ENCODE results near the gene PRRT2. TPM values are rescaled to one million over a fixed set of nuclear protein-coding genes. Genes with fewer than 3 reads are reported as not detected.

The PRRT2 gene
- total RNA-seq, 1 donor: 1.4 TPM

DNA sequence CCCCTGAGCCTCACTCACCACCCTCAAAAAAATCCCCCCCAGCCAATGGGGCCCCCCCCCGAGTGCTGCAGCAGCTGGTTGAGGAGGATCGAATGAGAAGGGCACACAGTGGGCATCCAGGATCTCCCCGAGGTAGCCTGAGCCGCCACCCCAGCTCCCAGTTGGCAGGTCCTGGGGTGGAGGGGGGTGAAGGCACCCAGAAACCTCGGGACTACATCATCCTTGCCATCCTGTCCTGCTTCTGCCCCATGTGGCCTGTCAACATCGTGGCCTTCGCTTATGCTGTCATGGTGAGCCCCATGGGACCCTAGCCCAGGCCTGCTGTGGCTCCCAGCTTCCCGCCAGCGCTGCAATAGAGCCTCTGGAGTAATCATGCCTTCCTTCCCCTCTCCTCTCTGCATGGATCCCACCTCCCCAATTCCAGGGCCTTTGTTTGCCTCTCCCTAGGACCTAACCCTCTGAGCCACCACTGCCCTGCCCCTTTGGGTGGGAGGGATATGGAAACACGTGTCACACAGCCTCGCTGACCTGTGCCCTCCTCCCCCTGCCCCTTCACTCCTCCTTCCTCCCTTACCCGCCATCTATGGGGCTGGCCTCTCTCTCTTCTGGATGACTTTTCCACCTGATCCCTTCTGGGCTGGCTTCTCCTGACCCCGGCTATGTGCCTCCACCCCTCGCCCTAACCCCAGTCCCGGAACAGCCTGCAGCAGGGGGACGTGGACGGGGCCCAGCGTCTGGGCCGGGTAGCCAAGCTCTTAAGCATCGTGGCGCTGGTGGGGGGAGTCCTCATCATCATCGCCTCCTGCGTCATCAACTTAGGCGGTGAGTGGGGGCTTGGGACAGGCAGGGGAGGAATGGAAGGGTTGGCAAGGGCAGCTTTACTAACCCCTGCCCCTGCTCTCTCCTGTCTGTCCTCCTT is 1.9 kb downstream of the PRRT2 start:
- H2AFZ ChIP-seq (ENCODE audit: low read length): no peak overlapping the region
- H3K4me2 ChIP-seq (ENCODE audit: insufficient read depth, low read length): no peak overlapping the region
- peaks cover 25% of the 10 kb centered on the region for H3K79me2 ChIP-seq (ENCODE audit: insufficient read depth, low read length)
- no peaks in the 10 kb centered on the region for H3K27me3 ChIP-seq (ENCODE audit: insufficient read depth, low read length)
- peaks cover 50% of the 10 kb centered on the region for H3K4me1 ChIP-seq (ENCODE audit: insufficient read depth, low read length)
- peak; percentile 73 for DNase-seq (ENCODE audit: insufficient read length, low spot score, missing footprints)
- peaks cover 20% of the 10 kb centered on the region for H3K36me3 ChIP-seq (ENCODE audit: insufficient read depth, low read length)
- no peak overlapping the region for H3K4me3 ChIP-seq (ENCODE audit: insufficient read depth, low read length)
- TF ChIP-seq, protein P1, sequence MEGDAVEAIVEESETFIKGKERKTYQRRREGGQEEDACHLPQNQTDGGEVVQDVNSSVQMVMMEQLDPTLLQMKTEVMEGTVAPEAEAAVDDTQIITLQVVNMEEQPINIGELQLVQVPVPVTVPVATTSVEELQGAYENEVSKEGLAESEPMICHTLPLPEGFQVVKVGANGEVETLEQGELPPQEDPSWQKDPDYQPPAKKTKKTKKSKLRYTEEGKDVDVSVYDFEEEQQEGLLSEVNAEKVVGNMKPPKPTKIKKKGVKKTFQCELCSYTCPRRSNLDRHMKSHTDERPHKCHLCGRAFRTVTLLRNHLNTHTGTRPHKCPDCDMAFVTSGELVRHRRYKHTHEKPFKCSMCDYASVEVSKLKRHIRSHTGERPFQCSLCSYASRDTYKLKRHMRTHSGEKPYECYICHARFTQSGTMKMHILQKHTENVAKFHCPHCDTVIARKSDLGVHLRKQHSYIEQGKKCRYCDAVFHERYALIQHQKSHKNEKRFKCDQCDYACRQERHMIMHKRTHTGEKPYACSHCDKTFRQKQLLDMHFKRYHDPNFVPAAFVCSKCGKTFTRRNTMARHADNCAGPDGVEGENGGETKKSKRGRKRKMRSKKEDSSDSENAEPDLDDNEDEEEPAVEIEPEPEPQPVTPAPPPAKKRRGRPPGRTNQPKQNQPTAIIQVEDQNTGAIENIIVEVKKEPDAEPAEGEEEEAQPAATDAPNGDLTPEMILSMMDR (IDR thresholded peaks at IDR 0.05; ENCODE audit: extremely low read depth, low read depth, low read length): no peak
- peaks cover 15% of the 10 kb centered on the region for H4K20me1 ChIP-seq (ENCODE audit: insufficient read depth, low read length)
- no peaks in the 10 kb centered on the region for H3K9me3 ChIP-seq (ENCODE audit: low read depth, low read length)
- H3K27ac ChIP-seq (ENCODE audit: low read depth, low read length): no peak overlapping the region

DNA sequence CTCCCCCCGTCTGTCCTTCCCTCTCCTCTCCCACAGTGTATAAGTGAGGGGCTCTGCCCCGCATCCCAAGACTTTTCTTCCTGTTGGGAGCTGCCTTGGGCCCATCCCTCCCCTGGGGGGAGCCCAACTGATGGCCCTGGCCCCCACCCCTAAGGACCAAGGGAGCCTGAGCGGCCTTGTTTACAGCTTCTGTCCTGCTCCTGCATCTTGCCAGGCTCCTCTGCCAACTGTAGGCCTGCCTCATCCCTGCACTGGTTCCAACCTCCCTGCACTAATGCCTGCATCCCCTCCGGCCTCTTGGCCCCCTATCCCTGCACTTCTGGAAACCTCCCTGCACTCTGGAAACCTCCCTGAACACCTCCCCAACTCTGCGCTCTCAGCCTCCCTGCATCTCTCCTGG is 2.6 kb downstream of the PRRT2 start:
- Histone ChIP-seq H3K9me3 (ENCODE audit: low read depth, low read length) (no peaks in the 10 kb centered on the region), H3K36me3 (ENCODE audit: insufficient read depth, low read length) (peaks cover 22% of the 10 kb centered on the region), H3K4me2 (ENCODE audit: insufficient read depth, low read length) (peak overlapping the region; percentile 79), H3K79me2 (ENCODE audit: insufficient read depth, low read length) (peaks cover 25% of the 10 kb centered on the region), H3K27me3 (ENCODE audit: insufficient read depth, low read length) (no peaks in the 10 kb centered on the region), H2AFZ (ENCODE audit: low read length) (no peak overlapping the region), H3K4me1 (ENCODE audit: insufficient read depth, low read length) (peaks cover 46% of the 10 kb centered on the region), H3K4me3 (ENCODE audit: insufficient read depth, low read length) (peak overlapping the region; percentile 91), H3K27ac (ENCODE audit: low read depth, low read length) (no peak overlapping the region), H4K20me1 (ENCODE audit: insufficient read depth, low read length) (peaks cover 10% of the 10 kb centered on the region)
- TF ChIP-seq, protein P1 (IDR thresholded peaks at IDR 0.05; ENCODE audit: extremely low read depth, low read depth, low read length): no peak
- no peak for DNase-seq (ENCODE audit: insufficient read length, low spot score, missing footprints)

DNA sequence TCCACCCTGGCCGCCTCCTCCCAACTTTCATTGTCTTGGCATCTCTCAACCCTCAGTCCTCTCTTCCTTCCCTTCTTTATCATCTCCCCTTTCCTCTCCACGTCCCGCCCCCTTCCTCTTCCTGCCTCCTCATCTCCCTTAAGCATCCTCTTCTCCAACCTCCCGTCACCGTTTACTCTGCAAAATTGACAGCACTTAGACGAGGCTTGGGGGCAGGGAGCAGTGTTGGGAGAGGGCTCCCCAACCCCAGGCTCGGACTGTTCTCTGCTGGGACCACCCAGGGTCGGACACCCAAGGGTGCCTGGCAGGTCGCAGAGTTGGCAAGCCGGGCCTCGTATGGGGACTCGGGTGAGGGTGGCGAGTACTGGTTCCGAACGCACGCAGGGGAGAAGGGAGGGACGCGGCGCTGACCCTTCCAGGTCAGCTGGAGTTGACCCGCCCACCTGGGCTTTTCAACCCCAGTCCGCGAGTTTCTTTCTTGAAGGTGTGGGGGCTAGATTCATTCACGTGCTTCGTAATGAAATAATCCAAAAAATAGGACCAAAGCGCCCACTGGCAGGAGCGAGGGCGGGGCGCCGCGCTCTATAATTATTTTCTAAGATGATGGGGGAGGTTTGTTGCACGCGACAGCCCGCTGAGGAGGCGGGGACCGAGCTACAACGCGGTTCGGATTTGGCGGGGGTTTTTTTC is 3.2 kb downstream of the PRRT2 start:
- H4K20me1 ChIP-seq (ENCODE audit: insufficient read depth, low read length): peaks cover 8% of the 10 kb centered on the region
- peak; percentile 77 for DNase-seq (ENCODE audit: insufficient read length, low spot score, missing footprints)
- peaks cover 46% of the 10 kb centered on the region for H3K4me1 ChIP-seq (ENCODE audit: insufficient read depth, low read length)
- no peaks in the 10 kb centered on the region for H3K27me3 ChIP-seq (ENCODE audit: insufficient read depth, low read length)
- peak overlapping the region; percentile 79 for H3K4me2 ChIP-seq (ENCODE audit: insufficient read depth, low read length)
- TF ChIP-seq, protein P1 (IDR thresholded peaks at IDR 0.05; ENCODE audit: extremely low read depth, low read depth, low read length): no peak
- peaks cover 19% of the 10 kb centered on the region for H3K36me3 ChIP-seq (ENCODE audit: insufficient read depth, low read length)
- H3K27ac ChIP-seq (ENCODE audit: low read depth, low read length): peak overlapping the region; percentile 37
- peak overlapping the region; percentile 86 for H2AFZ ChIP-seq (ENCODE audit: low read length)
- peaks cover 27% of the 10 kb centered on the region for H3K79me2 ChIP-seq (ENCODE audit: insufficient read depth, low read length)
- H3K4me3 ChIP-seq (ENCODE audit: insufficient read depth, low read length): peak overlapping the region; percentile 91
- H3K9me3 ChIP-seq (ENCODE audit: low read depth, low read length): no peaks in the 10 kb centered on the region
